HL-60/S4 treated with retinoic acid at 250 ng/mL for 4 days and 3 days (cell line): Measurements from ENCODE around the gene POLR1A.
"Not testable (repeated sequence)": the region's sequence is repeated elsewhere in the genome, so short reads cannot be mapped to it uniquely, and the experiment has no call there.

Source experiments
- in situ Hi-C: fragments of 300-500 bp; cut with MboI; formaldehyde crosslinking; loops from 2 replicates; pipeline ENCODE4 v1.7.0; 2022; ENCODE audit warnings: low sequenced_read_pairs

The POLR1A gene

DNA sequence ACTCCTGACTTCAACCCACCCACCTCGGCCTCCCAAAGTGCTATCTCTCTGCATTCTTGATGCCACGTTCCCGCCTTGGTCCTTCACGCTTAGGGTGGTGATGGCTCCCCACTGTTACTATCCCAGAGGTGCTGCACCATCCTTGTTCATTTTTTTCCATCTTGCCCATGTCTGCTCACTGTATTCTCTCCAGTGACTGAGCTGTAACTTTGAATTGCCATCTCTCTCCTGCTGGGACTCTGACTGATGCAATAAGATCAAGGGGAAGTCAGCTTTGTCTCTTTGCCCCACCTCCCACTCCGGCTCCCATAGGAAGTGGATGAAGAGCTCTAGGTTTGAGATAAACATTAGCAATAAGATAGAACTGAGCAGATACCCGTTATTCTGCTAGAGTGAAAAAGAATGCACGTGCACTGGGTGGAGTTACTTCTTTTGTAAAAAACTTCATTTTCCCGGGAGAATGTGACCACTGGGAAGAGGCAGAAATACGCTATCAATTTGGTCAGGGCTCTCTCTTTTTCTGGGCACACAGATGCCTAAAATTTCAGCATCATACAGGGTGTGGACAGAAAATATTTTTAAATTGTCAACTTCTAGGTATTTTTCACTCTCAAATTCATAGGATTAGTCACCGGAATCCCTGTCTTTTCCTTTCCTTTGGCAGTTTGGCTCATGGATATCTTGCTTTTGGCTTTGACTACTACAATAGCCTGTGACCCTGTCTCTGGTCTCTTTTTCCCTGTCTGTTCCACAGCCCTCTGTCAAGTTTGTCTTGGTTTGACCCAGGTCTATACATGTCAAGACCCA, 105.4 kb downstream of the POLR1A start:
- in situ Hi-C loops = no loop called here

DNA sequence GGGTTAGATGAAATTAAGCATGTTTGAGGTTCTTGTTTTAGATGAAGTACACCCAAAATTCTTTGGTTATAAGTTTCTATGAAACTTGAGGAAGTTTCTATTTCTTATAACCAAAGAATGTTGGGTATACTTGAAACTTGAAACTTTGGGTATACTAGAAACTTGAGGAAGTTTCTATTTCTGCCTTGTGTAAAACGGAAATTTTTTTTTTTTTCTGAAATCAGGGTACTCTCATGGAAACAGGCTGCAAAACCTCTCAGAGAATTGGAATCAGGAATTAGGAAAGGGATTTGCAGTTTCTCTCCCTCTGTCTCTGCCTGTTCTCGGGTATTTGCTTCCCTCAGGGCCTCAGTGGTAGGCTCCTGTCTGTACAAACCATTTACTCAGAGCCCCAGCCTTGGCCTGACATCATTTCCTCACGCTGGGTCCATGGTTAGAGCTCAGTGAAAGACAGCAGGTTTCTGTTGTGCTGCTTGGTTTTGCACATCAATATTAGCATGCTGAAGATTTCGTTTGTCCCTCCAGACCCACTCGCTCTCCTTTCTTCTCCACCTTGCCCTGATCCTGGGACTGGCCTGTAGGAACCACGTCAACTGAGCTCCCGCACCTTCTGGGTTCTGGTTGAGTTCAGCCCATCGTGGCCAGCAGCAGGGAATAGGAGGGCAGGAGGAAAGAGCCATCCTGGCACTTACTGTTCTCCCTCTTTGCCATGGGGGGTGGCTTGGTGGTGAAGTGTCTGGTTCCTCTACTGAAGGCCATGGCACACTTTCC, 106.4 kb downstream of the POLR1A start:
- in situ Hi-C loops = no loop called here

DNA sequence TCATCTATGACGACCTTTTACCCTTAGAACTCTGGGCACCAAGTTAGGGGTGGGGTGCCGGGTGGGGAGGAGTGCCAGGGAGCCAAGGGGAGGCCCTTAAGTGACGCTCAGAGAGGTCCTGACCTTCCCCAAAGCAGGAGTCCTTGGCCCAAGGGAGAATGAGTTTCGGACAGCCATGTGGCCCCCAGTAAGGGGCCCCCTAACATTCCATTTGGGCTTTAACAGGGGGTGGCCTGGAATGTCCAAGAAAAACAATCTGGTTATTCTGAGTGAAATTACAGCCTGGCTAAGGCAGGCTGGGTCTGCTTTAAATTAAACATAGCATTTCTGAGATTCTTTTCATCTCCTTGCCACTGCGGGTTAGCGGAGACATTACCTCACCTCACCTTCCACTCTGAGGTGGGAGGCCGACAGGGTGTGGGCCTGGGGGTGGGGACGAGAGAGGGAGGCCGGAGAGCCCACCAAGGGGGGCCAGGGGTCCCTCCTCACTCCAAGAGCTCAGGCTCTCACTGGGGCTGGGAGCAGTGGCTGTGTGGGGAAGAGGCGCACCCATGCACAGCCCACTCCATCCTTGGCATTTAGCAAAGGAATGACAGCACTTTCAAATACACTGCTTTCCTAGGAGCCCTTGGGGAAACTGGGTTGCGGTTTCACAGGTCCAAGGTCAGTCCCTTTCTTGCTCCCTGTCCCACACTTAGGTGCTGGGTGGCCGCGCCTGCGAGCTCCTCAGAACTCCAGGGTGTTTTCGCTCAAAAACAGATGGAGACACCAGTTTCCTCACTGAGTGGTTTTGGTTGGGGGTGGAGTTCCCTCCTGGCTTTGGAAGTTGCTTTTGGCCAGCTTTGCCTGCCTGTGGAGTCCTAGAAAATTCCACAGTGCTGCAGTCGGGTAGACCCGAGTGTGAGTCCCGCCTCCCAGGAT, 107.4 kb downstream of the POLR1A start:
- in situ Hi-C loops = no loop called here

DNA sequence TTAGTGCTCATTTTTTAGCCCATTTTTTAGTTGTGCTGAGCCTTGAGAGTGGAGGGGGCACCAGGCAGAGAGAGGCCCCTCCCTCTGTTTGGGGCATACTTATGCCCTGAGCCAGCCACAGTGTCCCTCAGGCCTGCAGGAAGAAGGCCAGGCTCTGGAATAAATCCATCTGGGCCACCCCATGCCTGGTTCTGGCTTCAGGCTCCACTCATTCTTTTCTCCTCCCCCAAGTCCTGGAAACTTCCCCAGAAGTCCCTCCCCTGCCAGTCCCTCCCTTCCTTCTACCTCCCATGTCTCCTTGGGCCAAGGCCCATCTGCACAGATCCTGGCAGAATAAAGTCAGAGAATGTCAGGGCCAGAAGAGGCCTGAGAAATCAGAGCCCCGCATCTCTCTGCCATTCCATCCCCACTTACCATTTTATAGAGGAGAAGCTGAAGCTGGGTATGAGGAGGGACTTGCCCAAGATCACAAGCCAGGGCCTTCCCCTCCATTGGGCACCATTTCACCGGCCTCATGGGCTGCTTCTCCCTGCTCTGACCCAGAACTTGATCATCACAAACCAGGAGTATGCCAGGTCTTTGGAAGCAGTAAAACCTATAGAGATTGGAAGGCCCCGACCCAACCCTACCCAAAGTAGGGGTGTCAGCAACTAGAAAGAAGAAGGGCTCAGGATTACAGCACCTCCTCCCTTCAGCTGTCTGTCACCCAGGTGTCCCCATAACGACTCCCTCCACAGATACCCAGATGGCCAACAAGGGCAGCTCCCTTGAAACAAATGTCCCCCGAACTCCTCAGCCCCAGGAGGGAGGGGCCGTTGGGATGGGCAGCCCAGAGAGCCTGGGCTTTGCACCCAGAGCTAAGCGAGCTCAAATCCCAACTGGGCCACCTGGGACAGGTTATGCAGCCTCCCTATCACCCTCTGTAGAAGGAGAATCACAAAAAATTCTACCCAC, 108.4 kb downstream of the POLR1A start:
- in situ Hi-C loops = no loop called here

- in situ Hi-C loops = no loop called here
Observed at GRCh38 chr2:85996591-85996990, 109.1 kb downstream of the POLR1A start.

DNA sequence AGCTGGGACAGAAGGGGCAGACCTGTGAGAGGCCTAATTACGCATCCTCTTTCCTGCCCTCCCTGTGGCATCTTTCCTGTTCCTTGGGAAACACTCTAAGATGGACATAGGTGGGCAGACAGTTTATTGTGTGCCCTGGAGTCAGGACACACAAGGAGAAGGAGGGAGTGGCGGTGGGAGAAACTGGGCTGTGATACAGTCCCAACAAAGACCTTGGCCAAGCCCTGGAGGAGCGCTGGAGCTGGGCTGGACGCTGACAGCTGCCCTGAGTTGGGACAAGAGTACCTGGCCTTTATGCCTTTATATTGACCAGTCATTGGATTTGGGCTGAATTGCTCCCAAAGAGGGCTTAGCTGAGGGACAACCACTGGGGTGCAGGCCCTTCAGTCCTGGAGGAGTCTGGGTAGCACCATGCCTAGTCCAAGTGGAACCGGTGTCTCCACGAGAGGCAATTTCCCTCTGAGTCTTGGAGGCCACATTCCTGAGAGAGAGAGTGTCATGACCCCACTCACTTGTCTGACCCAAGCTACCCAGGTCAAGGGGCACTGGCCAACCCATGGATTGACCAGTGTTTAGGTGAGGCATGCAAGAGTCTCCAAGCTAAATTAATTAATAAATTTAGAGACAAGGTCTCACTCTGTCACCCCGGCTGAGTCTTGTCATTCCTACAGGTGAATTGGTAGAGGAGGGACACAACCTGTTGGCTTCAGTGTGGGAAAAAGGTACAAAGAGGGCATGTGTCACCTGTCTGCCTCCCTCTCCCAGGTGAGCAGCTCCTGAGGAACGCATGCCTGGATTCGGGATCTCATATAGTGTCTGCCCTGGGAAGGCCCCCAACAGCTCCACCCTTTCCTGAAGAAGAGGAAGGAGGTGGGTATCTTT, 109.8 kb downstream of the POLR1A start:
- in situ Hi-C loops = no loop called here

DNA sequence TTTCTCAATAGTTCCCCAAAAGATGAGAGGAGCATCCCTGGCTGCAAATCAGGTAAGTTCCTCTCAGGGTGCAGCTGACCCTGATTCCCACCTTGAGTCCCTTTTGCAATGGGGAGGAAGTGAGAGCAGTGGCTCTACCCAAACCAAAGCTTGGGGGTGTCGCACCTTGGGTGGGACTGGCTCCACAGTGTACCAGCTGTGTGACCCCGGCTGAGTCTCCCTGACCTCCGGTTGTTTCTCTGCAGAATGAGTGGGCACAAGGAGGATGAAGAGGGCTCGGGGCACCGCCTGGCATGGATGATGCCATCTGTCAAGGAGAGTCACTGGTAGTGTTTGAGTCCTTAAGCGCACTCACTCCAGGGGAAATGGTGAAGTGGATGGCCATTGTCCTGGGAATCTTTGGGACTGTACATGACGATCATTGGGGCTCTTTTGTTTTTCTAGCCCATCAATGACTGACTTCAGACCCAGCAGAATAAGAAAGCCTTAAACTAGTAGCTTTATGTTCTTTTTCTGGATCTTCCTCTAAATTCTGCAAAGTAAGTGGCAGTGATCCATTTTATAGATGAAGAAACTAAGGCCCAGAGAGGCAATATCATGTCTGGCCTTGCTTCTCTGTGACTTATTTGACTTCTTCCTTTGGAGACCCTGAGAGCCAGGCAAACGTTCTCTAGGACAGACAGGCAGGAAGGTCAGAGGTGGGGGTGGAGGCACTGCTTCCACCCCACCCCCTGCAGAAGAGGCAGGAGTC, 110.6 kb downstream of the POLR1A start:
- in situ Hi-C loops = no loop called here

- in situ Hi-C loops = no loop called here
Observed at GRCh38 chr2:85994421-85994777, 111.3 kb downstream of the POLR1A start.

DNA sequence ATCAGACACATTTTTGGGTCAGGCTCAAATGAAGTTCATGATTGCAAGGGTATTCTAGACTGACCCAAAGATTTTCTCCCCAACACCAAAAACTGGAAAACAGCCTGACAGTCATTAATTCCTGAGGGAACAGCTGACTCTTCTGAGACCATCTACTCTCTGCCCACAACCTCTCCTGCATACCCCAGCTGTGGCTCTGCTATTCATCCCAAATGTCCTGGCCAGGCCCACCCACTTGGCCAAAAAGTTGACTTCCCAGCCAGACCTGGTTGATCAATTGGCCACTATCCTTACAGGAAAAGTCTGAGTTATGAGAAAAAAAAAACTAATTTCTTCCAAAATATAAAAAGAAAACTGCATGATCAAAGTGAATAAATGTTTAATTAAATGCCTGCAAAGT, 113.1 kb downstream of the POLR1A start:
- in situ Hi-C loops = no loop called here

- in situ Hi-C loops = not testable (repeated sequence)
Observed at GRCh38 chr2:85992053-85992452, 113.6 kb downstream of the POLR1A start.

GRCh38 chr2:85990084-85990483, 115.6 kb downstream of the POLR1A start:
- in situ Hi-C loops = no loop called here

DNA sequence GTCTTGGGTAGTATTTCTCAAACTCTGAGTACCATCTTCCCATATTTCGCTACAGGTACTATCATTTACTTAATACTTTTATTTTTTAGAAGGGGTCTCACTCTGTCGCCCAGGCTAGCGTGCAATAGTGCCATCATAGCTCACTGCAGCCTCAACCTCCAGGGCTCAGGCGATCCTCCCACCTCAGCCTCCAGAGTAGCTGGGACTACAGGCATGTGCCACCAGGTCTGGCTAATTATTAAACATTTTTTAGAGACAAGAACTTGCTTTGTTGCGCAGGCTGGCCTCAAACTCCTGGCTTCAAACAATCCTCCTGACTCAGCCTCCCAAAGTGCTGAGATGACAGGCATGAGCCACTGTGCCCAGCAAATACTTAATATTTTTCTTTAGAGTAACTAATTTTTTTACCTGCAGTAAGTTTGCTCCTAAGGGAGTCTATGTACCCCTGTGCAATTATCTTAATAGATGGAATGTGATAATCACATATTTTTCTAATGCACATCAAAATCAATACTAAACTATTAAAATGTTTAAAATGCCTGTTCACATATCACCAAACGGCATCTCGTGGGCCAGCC, 116.3 kb downstream of the POLR1A start:
- in situ Hi-C loops = no loop called here

DNA sequence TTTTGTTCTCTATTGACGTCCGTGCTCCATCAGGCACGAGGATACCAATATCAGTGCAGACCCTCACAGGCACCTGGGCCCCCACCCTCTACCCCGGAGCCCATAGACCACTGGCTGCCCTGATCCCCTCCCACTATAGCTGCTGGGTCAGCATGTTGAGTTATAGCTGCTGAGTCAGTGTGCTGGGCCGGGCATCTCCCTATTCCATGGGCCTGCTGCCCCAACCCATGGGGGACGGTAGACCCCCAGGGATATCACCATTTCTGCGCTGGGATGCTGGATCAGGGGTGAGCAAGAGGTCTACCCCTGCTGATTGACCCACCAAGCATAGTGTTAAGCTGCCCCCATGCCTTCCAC, 116.8 kb downstream of the POLR1A start:
- in situ Hi-C loops = no loop called here

GRCh38 chr2:85988175-85988913, 117.3 kb downstream of the POLR1A start:
- in situ Hi-C loops = no loop called here

DNA sequence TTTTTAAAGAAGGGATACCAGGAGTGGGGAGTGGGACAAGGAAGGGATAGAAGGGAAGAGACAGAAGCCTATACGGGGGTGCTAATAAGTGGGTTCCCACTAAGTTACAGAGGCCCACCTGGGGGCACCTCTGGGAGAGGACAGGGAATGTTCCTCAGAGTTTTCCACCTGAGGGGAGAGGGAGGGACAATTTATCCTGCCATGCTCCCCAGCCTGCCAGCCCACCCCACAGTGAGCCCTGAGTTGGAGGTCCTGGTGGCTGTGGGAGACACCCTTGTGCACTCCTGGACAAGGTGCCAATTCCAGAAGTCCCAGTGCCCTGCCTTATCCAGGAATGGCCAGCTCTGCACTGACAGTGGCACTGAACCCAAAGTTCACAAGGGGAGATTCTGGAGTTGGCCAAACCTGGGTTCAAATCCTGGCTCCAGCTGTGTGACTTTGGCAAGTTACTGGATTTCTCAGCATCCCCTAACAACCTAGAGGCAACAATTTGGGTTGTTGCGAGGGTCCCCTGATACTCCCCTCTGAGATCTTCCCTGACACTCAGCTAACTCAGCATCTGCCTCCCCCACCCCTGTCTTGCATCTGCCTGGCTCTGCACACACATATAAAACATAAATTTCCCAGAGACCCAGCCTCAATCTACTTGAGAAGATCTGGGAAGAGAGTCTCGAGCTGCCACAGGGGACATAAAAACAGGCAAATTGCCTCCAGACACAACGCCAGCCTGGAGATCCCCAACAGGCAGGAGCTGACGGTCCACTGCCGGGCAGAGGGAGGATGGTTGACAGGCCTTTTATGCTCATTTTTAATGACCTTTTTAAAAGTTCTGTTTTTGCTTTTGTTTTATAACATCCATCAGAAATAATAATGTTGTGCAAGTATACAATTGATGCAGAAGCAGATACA, 118.2 kb downstream of the POLR1A start:
- in situ Hi-C loops = no loop called here

DNA sequence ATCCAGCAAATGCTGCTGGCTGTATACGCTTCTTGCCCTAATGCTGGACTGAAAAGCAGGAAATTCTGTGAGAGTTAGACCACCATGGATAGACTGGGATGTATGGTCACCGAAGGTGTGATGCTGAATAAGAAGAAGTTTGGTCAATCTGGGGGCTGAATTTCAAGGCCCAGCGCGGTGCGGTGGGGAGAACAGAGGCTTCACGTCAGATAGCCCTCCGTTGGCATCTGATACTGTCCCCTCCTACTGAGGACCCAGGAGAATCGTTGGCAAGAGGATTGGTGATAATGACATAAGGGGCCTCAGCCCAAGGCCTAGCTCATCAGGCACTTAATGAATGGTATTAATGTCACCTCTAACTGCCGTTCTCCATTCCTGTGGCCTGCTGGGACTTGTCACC, 119.6 kb downstream of the POLR1A start:
- in situ Hi-C loops = no loop called here

GRCh38 chr2:85984788-85985187, 120.9 kb downstream of the POLR1A start:
- in situ Hi-C loops = no loop called here
